K562 (cell line): ENCODE results near the gene C11orf54. TPM values are rescaled to one million over a fixed set of nuclear protein-coding genes. Genes with fewer than 3 reads are reported as not detected.

ENCODE experiments used
- FOXP1 ChIP-seq: sonication (generic); formaldehyde crosslinking; IDR thresholded peaks from 2 replicates; pipeline ENCODE4 v1.8.0; 2022; ENCODE audit warnings: mild to moderate bottlenecking, missing genetic modification reagents
- KLF16 ChIP-seq: IDR thresholded peaks from 2 replicates; pipeline ENCODE4 v1.6.1; 2016; ENCODE audit warnings: antibody characterized with exemption
- LCOR ChIP-seq: sonication (generic); formaldehyde crosslinking; IDR thresholded peaks from 2 replicates; pipeline ENCODE4 v1.8.0; 2022; ENCODE audit warnings: mild to moderate bottlenecking, missing genetic modification reagents
- MTF1 ChIP-seq: fragments of 250-450 bp; sonication (Bioruptor Pico); IDR thresholded peaks from 2 replicates; pipeline ENCODE4 v1.9.0; 2021; ENCODE audit warnings: moderate library complexity, mild to moderate bottlenecking, inconsistent platforms, borderline replicate concordance
- SMARCB1 ChIP-seq: IDR thresholded peaks from 2 replicates; pipeline ENCODE4 v1.6.1; 2011; ENCODE audit warnings: improper control_type of control experiment, low read depth; ENCODE audit not compliant: insufficient read length
- SRF ChIP-seq, 2 experiments: fragments of 250-450, 450-650 bp in 1 of 2; sonication (Bioruptor Pico) in 1 of 2; sonication (generic) in 1 of 2; formaldehyde crosslinking; IDR thresholded peaks; 2 replicates each; pipeline versions ENCODE4 v1.5.0 to v1.5.1; 2020 to 2022; ENCODE audit warnings: mild to moderate bottlenecking in 1 of 2, missing genetic modification reagents in 1 of 2
- TGIF2 ChIP-seq: sonication (generic); formaldehyde crosslinking; IDR thresholded peaks from 2 replicates; pipeline ENCODE4 v1.8.1; 2022; ENCODE audit warnings: mild to moderate bottlenecking, missing genetic modification reagents, moderate library complexity
- TSC22D4 ChIP-seq: fragments of 450-650 bp; IDR thresholded peaks from 2 replicates; pipeline ENCODE4 v1.6.1; 2016; ENCODE audit warnings: missing genetic modification characterization, missing biosample characterization, control low read depth
- ZNF696 ChIP-seq: fragments of 250-450 bp; sonication (Bioruptor Pico); conservative IDR thresholded peaks from 2 replicates; pipeline ENCODE4 v1.4.0; 2020; ENCODE audit warnings: mild to moderate bottlenecking, moderate library complexity
- polyA plus RNA-seq, 8 experiments: library from polyadenylated mRNA; depleted of rRNA in 4 of 8; stranded (reverse) in 5 of 8; unstranded in 3 of 8; fragments of >200 nt; fragmentation: Nextera tagmentation in 2 of 8; fragmentation: Illumina TruSeq in 1 of 8; extraction: Ambion mirVana in 2 of 8; extraction: Trizol in 1 of 8; gene quantifications; 2 replicates each; pipeline versions ENCODE4 v1.2.1 to v1.2.3, GENCODE V29; 2011 to 2014; ENCODE audit warnings: inconsistent platforms in 1 of 8, missing spikeins in 1 of 8
- total RNA-seq, 7 experiments: library from RNA; depleted of rRNA in 6 of 7; stranded (reverse); fragments of >200 nt in 6 of 7; fragmentation: Illumina TruSeq in 2 of 7; extraction: Trizol in 2 of 7; gene quantifications; 2 replicates each; pipeline versions ENCODE4 v1.2.1 to v1.2.3, GENCODE V29; 2011 to 2021; ENCODE audit warnings: low replicate concordance in 1 of 7
- TF ChIP-seq, protein P1 (sequence below): fragments of 450-650 bp; formaldehyde crosslinking; IDR thresholded peaks from 2 replicates; pipeline ENCODE4 v1.4.0; 2020; ENCODE audit warnings: mild to moderate bottlenecking, moderate library complexity
- TF ChIP-seq, protein P2 (sequence below): fragments of 200-600 bp; sonication (generic); IDR thresholded peaks from one replicate; pipeline ENCODE4 v1.6.1; 2012; ENCODE audit warnings: mild to moderate bottlenecking, low read depth, low read length, inconsistent platforms
- TF ChIP-seq, protein P3 (sequence below): IDR thresholded peaks from 2 replicates; pipeline ENCODE4 v1.6.1; 2012; ENCODE audit warnings: low read depth, low read length, improper control_type of control experiment, borderline replicate concordance

The C11orf54 gene
- total and polyA plus RNA-seq, 9 of the 15 experiments (the other 6 are each of a cell fraction or from before 2014, with no cell fraction given), result 13.4 to 33.0 (median 23.1) TPM

DNA sequence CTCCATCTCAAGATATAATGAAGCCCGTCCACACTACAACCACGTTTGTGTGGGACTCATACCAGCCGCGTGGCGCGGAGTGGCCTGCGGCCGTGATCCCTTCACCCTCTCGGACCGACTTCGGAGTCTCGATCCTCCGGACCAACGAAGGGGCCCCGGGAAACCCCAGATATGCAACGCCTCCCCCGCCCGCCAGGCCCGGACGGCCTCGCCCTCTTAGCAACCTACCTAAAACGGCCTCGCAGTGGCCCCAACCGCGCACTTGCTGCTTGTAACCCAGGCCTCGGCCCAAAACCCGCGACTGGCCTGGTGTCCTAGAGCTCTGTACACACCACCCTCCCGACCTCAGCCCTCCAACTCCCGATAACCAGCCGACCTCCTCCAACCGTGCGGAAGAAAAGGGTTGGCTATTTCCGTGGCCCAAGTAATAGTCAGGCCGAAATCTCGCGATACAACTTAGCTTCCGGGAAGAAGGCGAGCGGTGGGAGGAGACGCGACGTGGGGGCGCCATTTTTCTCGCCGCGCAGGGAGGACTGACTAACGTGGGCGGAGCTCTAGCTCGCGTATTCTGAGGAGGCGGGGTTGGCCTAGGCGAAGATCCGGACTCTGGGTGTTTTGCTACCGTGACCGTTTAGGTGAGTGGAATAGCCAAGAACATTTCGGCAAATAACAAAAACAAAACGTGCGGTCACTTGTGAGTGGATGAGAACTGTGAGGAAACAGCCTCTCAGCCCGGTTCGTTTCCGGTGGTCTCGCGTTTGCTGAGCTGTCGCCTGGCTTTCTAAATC is at the start of gene C11orf54, which contains the start of gene TAF1D (continued):
- TF ChIP-seq, protein P1, sequence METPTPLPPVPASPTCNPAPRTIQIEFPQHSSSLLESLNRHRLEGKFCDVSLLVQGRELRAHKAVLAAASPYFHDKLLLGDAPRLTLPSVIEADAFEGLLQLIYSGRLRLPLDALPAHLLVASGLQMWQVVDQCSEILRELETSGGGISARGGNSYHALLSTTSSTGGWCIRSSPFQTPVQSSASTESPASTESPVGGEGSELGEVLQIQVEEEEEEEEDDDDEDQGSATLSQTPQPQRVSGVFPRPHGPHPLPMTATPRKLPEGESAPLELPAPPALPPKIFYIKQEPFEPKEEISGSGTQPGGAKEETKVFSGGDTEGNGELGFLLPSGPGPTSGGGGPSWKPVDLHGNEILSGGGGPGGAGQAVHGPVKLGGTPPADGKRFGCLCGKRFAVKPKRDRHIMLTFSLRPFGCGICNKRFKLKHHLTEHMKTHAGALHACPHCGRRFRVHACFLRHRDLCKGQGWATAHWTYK, result peak; percentile 79; the same call in 1 of the 2 replicates
- TF ChIP-seq TGIF2 (CRISPR knock-in tag) (no peak), MTF1 (CRISPR knock-in tag) (no peak), SRF (CRISPR knock-in tag; IDR thresholded peaks at IDR 0.05) (0 out of 4 replicates have a peak, but pooled peaks of 1 of the 2 experiments have one; percentile 28), SMARCB1 (no peak), FOXP1 (CRISPR knock-in tag) (no peak), KLF16 (no peak), ZNF696 (CRISPR knock-in tag) (no peak), TSC22D4 (tag) (no peak), LCOR (peak; percentile 72; the same call in 1 of the 2 replicates)
- TF ChIP-seq, protein P2, sequence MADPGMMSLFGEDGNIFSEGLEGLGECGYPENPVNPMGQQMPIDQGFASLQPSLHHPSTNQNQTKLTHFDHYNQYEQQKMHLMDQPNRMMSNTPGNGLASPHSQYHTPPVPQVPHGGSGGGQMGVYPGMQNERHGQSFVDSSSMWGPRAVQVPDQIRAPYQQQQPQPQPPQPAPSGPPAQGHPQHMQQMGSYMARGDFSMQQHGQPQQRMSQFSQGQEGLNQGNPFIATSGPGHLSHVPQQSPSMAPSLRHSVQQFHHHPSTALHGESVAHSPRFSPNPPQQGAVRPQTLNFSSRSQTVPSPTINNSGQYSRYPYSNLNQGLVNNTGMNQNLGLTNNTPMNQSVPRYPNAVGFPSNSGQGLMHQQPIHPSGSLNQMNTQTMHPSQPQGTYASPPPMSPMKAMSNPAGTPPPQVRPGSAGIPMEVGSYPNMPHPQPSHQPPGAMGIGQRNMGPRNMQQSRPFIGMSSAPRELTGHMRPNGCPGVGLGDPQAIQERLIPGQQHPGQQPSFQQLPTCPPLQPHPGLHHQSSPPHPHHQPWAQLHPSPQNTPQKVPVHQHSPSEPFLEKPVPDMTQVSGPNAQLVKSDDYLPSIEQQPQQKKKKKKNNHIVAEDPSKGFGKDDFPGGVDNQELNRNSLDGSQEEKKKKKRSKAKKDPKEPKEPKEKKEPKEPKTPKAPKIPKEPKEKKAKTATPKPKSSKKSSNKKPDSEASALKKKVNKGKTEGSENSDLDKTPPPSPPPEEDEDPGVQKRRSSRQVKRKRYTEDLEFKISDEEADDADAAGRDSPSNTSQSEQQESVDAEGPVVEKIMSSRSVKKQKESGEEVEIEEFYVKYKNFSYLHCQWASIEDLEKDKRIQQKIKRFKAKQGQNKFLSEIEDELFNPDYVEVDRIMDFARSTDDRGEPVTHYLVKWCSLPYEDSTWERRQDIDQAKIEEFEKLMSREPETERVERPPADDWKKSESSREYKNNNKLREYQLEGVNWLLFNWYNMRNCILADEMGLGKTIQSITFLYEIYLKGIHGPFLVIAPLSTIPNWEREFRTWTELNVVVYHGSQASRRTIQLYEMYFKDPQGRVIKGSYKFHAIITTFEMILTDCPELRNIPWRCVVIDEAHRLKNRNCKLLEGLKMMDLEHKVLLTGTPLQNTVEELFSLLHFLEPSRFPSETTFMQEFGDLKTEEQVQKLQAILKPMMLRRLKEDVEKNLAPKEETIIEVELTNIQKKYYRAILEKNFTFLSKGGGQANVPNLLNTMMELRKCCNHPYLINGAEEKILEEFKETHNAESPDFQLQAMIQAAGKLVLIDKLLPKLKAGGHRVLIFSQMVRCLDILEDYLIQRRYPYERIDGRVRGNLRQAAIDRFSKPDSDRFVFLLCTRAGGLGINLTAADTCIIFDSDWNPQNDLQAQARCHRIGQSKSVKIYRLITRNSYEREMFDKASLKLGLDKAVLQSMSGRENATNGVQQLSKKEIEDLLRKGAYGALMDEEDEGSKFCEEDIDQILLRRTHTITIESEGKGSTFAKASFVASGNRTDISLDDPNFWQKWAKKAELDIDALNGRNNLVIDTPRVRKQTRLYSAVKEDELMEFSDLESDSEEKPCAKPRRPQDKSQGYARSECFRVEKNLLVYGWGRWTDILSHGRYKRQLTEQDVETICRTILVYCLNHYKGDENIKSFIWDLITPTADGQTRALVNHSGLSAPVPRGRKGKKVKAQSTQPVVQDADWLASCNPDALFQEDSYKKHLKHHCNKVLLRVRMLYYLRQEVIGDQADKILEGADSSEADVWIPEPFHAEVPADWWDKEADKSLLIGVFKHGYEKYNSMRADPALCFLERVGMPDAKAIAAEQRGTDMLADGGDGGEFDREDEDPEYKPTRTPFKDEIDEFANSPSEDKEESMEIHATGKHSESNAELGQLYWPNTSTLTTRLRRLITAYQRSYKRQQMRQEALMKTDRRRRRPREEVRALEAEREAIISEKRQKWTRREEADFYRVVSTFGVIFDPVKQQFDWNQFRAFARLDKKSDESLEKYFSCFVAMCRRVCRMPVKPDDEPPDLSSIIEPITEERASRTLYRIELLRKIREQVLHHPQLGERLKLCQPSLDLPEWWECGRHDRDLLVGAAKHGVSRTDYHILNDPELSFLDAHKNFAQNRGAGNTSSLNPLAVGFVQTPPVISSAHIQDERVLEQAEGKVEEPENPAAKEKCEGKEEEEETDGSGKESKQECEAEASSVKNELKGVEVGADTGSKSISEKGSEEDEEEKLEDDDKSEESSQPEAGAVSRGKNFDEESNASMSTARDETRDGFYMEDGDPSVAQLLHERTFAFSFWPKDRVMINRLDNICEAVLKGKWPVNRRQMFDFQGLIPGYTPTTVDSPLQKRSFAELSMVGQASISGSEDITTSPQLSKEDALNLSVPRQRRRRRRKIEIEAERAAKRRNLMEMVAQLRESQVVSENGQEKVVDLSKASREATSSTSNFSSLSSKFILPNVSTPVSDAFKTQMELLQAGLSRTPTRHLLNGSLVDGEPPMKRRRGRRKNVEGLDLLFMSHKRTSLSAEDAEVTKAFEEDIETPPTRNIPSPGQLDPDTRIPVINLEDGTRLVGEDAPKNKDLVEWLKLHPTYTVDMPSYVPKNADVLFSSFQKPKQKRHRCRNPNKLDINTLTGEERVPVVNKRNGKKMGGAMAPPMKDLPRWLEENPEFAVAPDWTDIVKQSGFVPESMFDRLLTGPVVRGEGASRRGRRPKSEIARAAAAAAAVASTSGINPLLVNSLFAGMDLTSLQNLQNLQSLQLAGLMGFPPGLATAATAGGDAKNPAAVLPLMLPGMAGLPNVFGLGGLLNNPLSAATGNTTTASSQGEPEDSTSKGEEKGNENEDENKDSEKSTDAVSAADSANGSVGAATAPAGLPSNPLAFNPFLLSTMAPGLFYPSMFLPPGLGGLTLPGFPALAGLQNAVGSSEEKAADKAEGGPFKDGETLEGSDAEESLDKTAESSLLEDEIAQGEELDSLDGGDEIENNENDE, result no peak
- TF ChIP-seq, protein P3, sequence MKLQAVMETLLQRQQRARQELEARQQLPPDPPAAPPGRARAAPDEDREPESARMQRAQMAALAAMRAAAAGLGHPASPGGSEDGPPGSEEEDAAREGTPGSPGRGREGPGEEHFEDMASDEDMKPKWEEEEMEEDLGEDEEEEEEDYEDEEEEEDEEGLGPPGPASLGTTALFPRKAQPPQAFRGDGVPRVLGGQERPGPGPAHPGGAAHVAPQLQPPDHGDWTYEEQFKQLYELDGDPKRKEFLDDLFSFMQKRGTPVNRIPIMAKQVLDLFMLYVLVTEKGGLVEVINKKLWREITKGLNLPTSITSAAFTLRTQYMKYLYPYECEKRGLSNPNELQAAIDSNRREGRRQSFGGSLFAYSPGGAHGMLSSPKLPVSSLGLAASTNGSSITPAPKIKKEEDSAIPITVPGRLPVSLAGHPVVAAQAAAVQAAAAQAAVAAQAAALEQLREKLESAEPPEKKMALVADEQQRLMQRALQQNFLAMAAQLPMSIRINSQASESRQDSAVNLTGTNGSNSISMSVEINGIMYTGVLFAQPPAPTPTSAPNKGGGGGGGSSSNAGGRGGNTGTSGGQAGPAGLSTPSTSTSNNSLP, result no peak
